Neutrophil (primary cell): ENCODE data around the gene TFAP2C.

Source experiments
- H3K27ac ChIP-seq: fragments of 200-600 bp; sonication (generic); 2 replicates; pipeline ENCODE4 v1.5.1; 2016; ENCODE audit warnings: mild to moderate bottlenecking, moderate library complexity
- H3K27me3 ChIP-seq: fragments of 200-600 bp; sonication (generic); 2 replicates; pipeline ENCODE4 v1.6.0; 2016; ENCODE audit warnings: mild to moderate bottlenecking
- H3K36me3 ChIP-seq: fragments of 200-600 bp; sonication (generic); 2 replicates; pipeline ENCODE4 v1.5.1; 2017
- H3K4me1 ChIP-seq, 2 experiments: fragments of 200-600 bp in 1 of 2; sonication (generic) in 1 of 2; 1 replicate in 1 of 2; 2 replicates in 1 of 2; pipeline versions ENCODE4 v1.5.1 to v1.6.1; 2013 to 2016; ENCODE audit warnings: low read depth in 1 of 2, low read length in 1 of 2, mild to moderate bottlenecking in 1 of 2, moderate library complexity in 1 of 2; ENCODE audit not compliant: control insufficient read depth in 1 of 2, insufficient read depth in 1 of 2
- H3K4me3 ChIP-seq, 2 experiments: fragments of 200-600 bp in 1 of 2; sonication (generic) in 1 of 2; 1 replicate in 1 of 2; 2 replicates in 1 of 2; pipeline ENCODE4 v1.5.1; 2013 to 2016; ENCODE audit warnings: low read depth in 1 of 2, low read length in 1 of 2, mild to moderate bottlenecking in 1 of 2, moderate library complexity in 1 of 2
- H3K9me3 ChIP-seq: fragments of 200-600 bp; sonication (generic); 2 replicates; pipeline ENCODE4 v1.5.1; 2016
- CTCF ChIP-seq: fragments of 200-600 bp; sonication (generic); IDR thresholded peaks from 2 replicates; pipeline ENCODE4 v1.5.1; 2016; ENCODE audit warnings: antibody characterized with exemption

The TFAP2C gene

GRCh38 chr20:56634735-56635385, 5.8 kb downstream of the TFAP2C start:
- no peaks in the 10 kb centered on the region for H3K9me3 ChIP-seq
- no peak for TF ChIP-seq CTCF
- H3K27ac ChIP-seq: no peak overlapping the region
- H3K27me3 ChIP-seq: peaks cover 99% of the 10 kb centered on the region
- no peak overlapping the region for H3K4me3 ChIP-seq
- peaks cover 0 to 1% of the 10 kb centered on the region in 2 experiments for H3K4me1 ChIP-seq
- no peaks in the 10 kb centered on the region for H3K36me3 ChIP-seq

GRCh38 chr20:56636716-56637115, 7.6 kb downstream of the TFAP2C start:
- Histone ChIP-seq H3K27me3 (peaks cover 88% of the 10 kb centered on the region), H3K4me1 (no peaks in the 10 kb centered on the region), H3K27ac (no peak overlapping the region), H3K9me3 (no peaks in the 10 kb centered on the region), H3K4me3 (no peak overlapping the region), H3K36me3 (no peaks in the 10 kb centered on the region)
- no peak for TF ChIP-seq CTCF

- Histone ChIP-seq H3K27me3 (peaks cover 80% of the 10 kb centered on the region), H3K4me1 (no peaks in the 10 kb centered on the region), H3K9me3 (no peaks in the 10 kb centered on the region), H3K27ac (no peak overlapping the region), H3K4me3 (no peak overlapping the region), H3K36me3 (no peaks in the 10 kb centered on the region)
- TF ChIP-seq CTCF: no peak
Measured at GRCh38 chr20:56637576-56637975, 8.5 kb downstream of the TFAP2C start.

- no peak for TF ChIP-seq CTCF
- no peaks in the 10 kb centered on the region for H3K4me1 ChIP-seq
- H3K36me3 ChIP-seq: no peaks in the 10 kb centered on the region
- no peaks in the 10 kb centered on the region for H3K9me3 ChIP-seq
- no peak overlapping the region for H3K4me3 ChIP-seq
- no peak overlapping the region for H3K27ac ChIP-seq
- peaks cover 11% of the 10 kb centered on the region for H3K27me3 ChIP-seq
Measured at GRCh38 chr20:56646599-56646998, 17.5 kb downstream of the TFAP2C start.

- H3K4me1 ChIP-seq: no peaks in the 10 kb centered on the region
- H3K27me3 ChIP-seq: peaks cover 23% of the 10 kb centered on the region
- H3K36me3 ChIP-seq: no peaks in the 10 kb centered on the region
- TF ChIP-seq CTCF: no peak
- no peak overlapping the region for H3K27ac ChIP-seq
- H3K9me3 ChIP-seq: no peaks in the 10 kb centered on the region
- H3K4me3 ChIP-seq: no peak overlapping the region
Measured at GRCh38 chr20:56653211-56653610, 24.1 kb downstream of the TFAP2C start.
